SK-N-MC (cell line): ENCODE results near the gene DDX4.

ENCODE experiments used
- EZH2 ChIP-seq: fragments of 200-600 bp; sonication (generic); IDR thresholded peaks from one replicate; pipeline ENCODE4 v1.6.1; 2017; ENCODE audit warnings: antibody characterized with exemption
- POLR2AphosphoS5 ChIP-seq: IDR thresholded peaks from 2 replicates; pipeline ENCODE4 v1.6.1; 2012; ENCODE audit warnings: mild to moderate bottlenecking, low read depth, low read length, borderline replicate concordance

DNA sequence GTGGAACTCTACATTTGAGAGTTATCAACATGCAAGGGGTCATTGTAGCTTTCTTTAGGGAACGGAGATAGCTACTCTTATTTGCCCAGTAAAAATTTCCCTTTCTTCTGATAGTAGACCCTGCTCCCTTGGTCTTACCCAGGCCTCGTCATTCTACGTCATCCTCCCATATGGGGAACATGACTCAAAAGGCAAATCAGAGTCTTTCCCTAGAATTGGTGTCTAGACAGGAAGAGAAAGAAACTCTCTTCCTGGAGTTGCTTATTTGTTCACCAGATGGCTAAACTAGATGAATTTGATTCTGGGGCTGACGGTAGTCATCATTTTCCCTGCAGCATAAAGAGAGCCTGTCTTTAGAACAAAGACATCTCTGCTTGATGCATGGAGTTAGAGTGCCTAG is 13.6 kb upstream of the DDX4 start:
- no peak for TF ChIP-seq POLR2AphosphoS5
- TF ChIP-seq EZH2, result no peak
